Measurements from ENCODE around the gene DNAH17. TPM values are rescaled to one million over a fixed set of nuclear protein-coding genes. Genes with fewer than 3 reads are reported as not detected.

The DNAH17 gene
- total RNA-seq, 1 donor: not detected

DNA sequence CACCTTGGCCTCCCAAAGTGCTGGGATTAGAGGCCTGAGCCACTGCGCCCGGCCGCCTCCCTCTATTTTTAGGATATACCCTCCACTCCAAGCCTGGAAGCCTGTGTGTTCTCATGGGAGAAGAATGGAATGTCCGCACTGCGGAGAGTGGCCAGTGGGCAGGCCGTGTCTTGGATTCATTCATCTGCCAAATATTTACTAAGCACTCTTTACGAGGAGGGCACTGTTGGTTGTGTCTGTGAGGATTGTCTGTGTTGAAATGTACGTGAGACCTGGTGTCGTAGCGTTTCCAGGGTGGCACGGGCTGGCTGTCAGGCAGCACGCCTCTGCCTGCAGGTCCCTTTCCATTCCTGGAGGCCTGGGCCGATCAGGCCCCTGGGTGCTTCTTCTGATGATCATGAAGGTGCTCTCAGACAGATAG lies 179.5 kb downstream of the DNAH17 start:
- no peak overlapping the region for H3K4me3 ChIP-seq (ENCODE audit: low read depth, low read length)
- DNase-seq (ENCODE audit: low read depth): peak; percentile 69
- TF ChIP-seq, protein P1, sequence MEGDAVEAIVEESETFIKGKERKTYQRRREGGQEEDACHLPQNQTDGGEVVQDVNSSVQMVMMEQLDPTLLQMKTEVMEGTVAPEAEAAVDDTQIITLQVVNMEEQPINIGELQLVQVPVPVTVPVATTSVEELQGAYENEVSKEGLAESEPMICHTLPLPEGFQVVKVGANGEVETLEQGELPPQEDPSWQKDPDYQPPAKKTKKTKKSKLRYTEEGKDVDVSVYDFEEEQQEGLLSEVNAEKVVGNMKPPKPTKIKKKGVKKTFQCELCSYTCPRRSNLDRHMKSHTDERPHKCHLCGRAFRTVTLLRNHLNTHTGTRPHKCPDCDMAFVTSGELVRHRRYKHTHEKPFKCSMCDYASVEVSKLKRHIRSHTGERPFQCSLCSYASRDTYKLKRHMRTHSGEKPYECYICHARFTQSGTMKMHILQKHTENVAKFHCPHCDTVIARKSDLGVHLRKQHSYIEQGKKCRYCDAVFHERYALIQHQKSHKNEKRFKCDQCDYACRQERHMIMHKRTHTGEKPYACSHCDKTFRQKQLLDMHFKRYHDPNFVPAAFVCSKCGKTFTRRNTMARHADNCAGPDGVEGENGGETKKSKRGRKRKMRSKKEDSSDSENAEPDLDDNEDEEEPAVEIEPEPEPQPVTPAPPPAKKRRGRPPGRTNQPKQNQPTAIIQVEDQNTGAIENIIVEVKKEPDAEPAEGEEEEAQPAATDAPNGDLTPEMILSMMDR (IDR thresholded peaks at IDR 0.05; ENCODE audit: insufficient read depth, low read depth, low read length): no peak

DNA sequence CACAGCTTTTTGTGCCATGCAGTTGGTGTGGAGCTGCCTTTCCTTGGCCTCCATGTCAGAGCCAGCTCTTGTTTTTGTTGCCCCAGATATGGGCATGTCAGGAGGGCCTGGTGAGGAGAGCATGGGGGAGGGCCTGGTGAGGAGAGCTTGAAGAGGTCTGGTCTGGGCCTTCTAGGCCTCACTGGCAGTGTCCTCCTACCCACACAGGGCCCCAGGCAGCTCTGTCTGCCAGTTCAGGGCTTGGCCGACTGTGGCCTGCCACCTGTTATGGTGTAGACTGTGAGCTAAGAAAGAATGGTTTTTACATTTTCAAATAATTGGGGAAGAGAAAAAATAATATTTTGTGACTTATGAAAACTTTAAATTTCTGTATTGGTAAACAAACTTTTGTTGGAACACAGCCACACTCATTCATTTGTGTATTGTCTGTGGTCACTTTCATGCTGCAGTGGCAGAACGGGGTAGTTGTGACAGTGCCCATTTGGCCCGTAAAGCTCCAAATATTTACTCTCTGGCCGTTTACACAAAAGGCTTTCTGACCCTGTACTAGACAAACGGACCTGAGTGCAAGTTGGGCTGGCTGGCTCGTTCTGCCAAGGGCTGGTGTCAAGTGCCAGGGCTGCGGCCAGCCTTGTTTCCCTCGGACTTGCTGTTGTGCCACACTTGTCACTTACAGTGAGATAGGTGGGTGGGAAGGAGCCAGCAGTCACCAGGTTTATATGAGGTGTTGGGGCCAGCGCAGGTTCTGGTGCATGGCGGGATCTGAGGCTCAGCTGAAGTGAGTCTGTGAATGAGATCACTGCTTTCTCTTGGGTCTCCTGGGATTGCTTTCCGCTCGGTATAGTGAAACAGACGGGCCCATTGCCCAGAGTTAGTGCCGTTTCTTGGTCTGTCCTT lies 180.5 kb downstream of the DNAH17 start:
- TF ChIP-seq, protein P1 (IDR thresholded peaks at IDR 0.05; ENCODE audit: insufficient read depth, low read depth, low read length): no peak
- no peak overlapping the region for H3K4me3 ChIP-seq (ENCODE audit: low read depth, low read length)
- DNase-seq (ENCODE audit: low read depth): no peak

DNA sequence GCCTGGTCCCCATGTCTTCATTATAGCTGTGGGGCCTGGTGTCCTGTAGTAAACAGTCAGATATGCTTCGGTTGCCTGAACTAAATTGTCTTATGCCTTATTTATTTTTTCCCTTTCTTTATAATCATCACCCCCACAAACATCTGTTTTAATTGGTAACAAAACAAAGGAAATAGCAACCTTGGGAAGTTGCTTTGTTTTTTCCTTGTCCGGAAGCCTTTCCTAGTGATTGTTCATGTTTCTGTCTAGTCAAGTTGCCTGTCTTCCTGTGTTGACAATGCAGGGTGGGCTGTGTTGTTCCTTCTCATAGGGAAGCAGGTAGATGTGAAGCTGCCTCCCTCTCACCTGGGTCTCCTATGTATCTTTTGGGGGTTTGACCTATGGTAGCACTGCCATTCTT lies 182.0 kb downstream of the DNAH17 start:
- no peak overlapping the region for H3K4me3 ChIP-seq (ENCODE audit: low read depth, low read length)
- TF ChIP-seq, protein P1 (IDR thresholded peaks at IDR 0.05; ENCODE audit: insufficient read depth, low read depth, low read length): no peak
- no peak for DNase-seq (ENCODE audit: low read depth)

DNA sequence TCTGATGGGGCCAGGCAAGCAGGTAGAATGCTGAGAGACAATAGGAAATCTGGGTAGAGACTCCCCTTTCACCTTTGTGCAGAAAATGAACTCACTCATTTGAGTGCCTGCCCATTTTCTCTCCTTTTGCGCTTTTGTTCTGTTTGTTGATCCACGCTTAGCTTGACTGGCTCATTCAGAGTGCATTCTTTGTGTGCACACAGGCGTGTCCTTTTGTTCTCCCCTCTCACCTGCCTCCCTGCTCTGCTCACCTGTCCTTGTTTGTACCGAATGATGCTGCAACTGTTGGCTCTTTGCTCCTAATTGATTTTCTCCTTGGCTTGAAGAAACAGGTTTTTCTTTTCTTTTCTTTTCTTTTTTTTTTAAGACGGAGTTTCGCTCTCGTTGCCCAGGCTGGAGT lies 183.0 kb downstream of the DNAH17 start:
- H3K4me3 ChIP-seq (ENCODE audit: low read depth, low read length): no peak overlapping the region
- TF ChIP-seq, protein P1 (IDR thresholded peaks at IDR 0.05; ENCODE audit: insufficient read depth, low read depth, low read length): no peak
- no peak for DNase-seq (ENCODE audit: low read depth)

DNA sequence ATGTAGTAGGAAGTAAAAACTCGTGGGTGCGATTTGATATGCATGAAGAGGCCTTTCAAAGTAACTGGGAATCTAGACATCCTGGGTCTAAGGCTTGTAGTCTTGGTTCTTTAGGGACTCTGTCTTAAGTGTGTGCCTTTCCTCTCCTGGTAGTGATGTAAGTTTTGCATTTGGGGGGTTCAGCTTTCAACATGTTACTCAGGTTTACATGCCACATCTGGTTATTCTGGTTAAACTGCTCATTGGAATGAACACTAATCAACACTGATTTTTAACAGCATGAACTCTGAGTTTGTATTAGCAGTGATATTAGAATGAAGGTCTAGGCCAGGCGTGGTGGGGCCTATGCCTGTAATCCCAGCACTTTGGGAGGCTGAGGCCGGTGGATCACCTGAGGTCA lies 183.6 kb downstream of the DNAH17 start:
- TF ChIP-seq, protein P1 (IDR thresholded peaks at IDR 0.05; ENCODE audit: insufficient read depth, low read depth, low read length): no peak
- H3K4me3 ChIP-seq (ENCODE audit: low read depth, low read length): no peak overlapping the region
- no peak for DNase-seq (ENCODE audit: low read depth)

DNA sequence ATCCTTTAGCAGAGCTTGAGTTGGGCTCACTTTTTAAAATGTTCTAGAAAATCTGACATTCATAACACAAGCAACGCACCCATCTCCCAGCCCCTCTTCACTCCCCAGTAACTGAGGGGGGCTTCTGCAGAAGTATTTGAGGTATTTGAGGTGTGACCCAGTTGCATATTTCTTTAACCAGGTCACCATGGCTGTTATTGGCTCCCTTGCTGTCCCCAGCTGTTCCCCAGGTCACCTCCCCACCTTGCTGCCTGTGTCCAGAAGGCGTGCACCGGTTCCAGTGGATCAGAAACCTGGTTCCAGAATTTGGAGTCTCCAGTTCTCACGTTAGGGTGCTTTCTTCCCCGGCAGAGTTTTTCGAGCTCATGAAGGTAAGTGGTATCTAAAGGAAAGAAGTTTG lies 184.9 kb downstream of the DNAH17 start:
- no peak overlapping the region for H3K4me3 ChIP-seq (ENCODE audit: low read depth, low read length)
- no peak for DNase-seq (ENCODE audit: low read depth)
- TF ChIP-seq, protein P1 (IDR thresholded peaks at IDR 0.05; ENCODE audit: insufficient read depth, low read depth, low read length): no peak

Data from fibroblast of villous mesenchyme (primary cell).